A204.1 (cell line): ENCODE data around the gene PCBP4.
"Not testable (repeated sequence)": the region's sequence is repeated elsewhere in the genome, so short reads cannot be mapped to it uniquely, and the experiment has no call there.

Source experiments
- FAIRE-seq: peaks from 2 replicates; lab custom pipeline; 2012; peaks lifted over from hg19 to GRCh38; lab: Jason Lieb, UNC

PCBP4 gene

GRCh38 chr3:51994530-51994929 lies 27.3 kb upstream of the PCBP4 start:
- FAIRE-seq = no peak

- not testable (repeated sequence) for FAIRE-seq
These were observed 26.4 kb upstream of the PCBP4 start for GRCh38 chr3:51993657-51994056.

- FAIRE-seq = no peak
These were observed 24.9 kb upstream of the PCBP4 start for GRCh38 chr3:51992017-51992682.

DNA sequence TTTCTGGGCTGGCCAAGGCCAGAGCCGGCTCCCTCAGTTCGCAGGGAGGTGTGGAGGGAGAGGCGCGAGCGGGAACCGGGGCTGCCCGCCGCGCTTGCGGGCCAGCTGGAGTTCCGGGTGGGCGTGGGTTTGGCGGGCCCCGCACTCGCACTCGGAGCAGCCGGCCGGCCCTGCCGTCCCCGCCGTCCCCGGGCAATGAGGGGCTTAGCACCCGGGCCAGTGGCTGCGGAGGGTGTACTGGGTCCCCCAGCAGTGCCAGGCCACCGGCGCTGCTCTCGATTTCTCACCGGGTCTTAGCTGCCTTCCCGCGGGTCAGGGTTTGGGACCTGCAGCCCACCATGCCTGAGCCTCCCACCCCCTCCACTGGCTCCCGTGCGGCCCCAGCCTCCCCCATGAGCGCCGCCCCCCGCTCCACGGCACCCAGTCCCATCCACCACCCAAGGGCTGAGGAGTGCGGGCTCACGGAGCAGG lies 23.3 kb upstream of the PCBP4 start:
- FAIRE-seq = not testable (repeated sequence)

GRCh38 chr3:51988286-51989146 lies 21.3 kb upstream of the PCBP4 start:
- FAIRE-seq = no peak

DNA sequence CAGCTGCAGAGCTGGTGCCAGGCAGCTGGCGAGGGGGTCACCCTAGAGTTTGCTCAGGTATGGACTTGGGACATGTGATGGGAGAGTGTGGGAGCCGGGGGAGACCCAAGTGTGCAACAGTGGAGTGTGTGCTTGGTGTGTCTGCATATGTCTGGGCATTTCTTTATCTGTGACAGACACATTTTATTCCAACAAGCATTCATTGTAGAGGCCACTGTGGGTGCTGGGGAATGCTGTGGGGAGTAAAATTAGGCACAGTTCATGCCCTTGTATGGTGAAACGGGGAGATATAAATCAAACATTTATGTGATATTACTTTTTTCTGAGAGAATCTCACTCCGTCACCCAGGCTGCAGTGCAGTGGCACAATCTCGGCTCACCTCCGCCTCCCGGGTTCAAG lies 20.3 kb upstream of the PCBP4 start:
- FAIRE-seq = no peak

DNA sequence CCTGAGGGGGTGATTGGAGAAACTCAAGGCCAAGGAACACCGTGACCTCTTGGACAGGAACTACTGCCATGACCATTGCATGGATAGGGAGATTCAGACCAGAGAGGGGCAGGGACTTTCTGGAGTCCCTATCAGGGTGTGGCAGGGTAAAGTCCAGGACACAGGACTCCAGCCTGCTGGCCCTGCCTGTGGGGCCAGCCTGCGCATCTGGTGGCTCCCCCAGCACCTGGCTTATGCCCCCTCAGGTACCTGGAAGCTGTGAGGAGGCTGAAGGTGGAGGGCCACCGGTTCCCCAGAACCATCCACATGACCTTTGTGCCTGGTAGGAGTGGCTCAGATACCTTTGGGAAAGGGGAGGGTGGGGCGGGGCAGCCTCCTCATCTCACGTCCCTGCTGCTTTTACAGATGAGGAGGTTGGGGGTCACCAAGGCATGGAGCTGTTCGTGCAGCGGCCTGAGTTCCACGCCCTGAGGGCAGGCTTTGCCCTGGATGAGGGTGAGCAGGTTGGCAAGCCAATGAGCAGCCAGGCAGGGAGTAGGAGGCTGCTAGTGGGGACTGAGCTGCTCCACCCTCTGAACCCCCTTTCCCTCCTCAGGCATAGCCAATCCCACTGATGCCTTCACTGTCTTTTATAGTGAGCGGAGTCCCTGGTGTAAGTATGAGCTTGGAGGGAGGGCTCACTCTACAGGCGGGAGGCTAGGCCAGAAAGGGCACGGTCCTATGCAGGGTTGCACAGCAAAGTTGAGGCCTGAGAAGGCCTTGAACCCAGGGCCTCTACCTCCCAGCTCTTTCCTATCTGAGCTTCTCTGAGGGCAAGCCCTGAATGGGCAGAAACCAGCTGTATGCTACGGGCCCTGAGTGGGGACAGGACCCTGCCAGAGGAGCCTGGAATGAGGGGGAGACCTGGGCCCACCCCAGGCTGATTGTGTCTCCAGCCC lies 19.0 kb upstream of the PCBP4 start:
- no peak for FAIRE-seq

- FAIRE-seq = no peak
These were observed 17.8 kb upstream of the PCBP4 start for GRCh38 chr3:51985063-51985462.

- no peak for FAIRE-seq
These were observed 17.0 kb upstream of the PCBP4 start for GRCh38 chr3:51984269-51984647.

- FAIRE-seq = no peak
These were observed 16.5 kb upstream of the PCBP4 start for GRCh38 chr3:51983578-51984268.

GRCh38 chr3:51982838-51983577 lies 15.8 kb upstream of the PCBP4 start, which contains the start of gene ACY1:
Gene ACY1 (plus strand): TSS chr3:51983535. CDS start chr3:51984065, 530 bp downstream.
- FAIRE-seq = no peak

- no peak for FAIRE-seq
These were observed 15.1 kb upstream of the PCBP4 start for GRCh38 chr3:51982352-51982837.

GRCh38 chr3:51980253-51980652 lies 13.0 kb upstream of the PCBP4 start:
- FAIRE-seq = no peak

DNA sequence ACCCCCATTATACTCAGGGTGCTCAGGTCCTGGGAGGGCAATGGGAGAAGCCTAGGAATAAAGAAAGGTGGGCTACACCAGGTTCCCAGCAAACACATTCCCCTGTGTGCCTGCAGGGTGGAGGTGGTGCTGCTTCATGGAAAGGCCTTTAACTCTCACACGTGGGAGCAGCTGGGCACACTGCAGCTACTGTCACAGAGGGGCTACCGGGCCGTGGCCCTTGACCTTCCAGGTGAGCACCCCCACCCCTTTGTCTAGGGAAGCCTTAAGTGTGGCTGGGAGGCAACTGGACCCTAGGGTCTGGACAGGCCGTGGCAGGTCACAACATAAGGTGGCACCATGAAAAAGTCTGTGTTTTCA lies 10.9 kb upstream of the PCBP4 start:
- no peak for FAIRE-seq

GRCh38 chr3:51977446-51978142 lies 10.3 kb upstream of the PCBP4 start:
- no peak for FAIRE-seq

DNA sequence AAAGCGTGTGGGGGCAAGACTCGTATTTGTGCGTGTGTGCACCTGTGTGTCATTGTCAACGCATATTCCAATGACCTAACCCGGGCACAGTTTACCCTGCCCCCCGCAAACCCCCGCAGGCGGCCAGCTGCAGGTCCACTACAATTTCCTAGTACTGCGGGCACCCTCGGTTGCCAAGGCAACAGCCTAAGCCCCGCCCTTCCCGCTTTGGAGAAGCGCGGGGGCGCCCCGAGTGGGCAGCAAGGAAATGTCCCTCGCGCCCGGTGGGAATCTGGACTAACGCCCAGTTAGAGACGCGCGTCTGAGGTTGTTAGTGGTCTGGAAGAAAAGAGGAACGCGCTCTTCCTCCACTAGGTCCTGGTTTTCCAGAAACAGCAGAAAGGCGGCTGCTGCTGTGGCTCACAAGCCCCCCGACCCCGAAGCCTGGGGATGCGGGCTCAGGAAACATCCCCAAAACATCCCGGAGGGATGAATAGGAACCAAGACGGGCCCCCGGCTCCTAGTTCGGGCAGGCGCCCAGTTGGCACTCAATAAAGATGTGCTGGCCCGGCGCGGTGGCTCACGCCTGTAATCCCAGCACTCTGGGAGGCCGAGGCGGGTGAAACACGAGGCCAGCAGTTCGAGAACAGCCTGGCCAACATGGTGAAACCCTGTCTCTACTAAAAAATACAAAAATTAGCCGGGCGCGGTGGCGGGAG lies 8.7 kb upstream of the PCBP4 start:
- FAIRE-seq = no peak

DNA sequence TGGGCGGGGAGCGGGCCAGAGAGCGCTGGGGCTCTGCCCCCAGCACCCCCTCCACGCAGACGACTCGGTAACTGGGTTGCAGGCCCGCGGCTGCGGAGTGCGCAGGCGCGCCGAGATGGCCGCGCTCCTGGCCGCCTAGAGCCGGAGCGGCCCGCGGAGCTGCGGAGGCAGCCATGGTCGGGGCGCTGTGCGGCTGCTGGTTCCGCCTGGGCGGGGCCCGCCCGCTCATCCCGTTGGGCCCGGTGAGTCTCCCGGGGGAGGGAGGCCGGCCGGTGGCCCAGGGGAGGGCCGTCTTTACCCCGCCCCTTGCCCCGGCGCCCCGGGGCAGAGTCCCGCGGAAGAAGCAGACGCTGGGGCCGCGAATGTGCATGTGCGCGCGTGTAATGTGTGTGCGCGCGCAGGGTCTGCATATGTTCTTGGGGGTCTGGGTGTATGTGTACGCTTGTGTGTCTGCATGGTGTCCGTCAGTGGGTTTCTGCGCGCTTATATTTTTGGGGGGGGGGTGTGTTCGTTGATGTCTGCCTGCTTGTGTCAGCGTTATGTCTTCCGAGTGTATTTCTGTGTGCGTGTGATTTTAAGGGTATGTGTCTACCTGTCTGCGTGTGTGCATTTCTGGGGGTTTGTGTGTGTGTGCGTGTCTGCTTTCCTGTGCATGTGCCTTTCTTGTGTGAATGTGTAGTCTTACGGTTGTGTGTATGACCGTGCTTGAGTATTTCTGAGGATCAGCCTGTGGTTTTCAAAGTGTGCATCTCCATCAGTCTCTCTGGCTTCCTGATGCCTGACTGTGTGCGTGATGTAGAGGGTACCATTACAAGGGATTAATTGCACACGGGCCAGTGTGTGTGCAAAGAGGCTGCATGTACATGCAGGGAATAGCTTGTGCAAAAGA lies 8.0 kb upstream of the PCBP4 start, which contains the start of gene ABHD14A:
ABHD14A (plus strand) TSS at position 102 of the 889 bp plus-strand sequence; CDS start at position 174, 72 bp downstream.
- no peak for FAIRE-seq

GRCh38 chr3:51974277-51974962 lies 7.2 kb upstream of the PCBP4 start:
- FAIRE-seq = no peak
